Posterior vena cava (tissue), 2 donors: ENCODE results near the gene TLK1. TPM values are rescaled to one million over a fixed set of nuclear protein-coding genes. Genes with fewer than 3 reads are reported as not detected.
"Not testable (repeated sequence)": the region's sequence is repeated elsewhere in the genome, so short reads cannot be mapped to it uniquely, and the experiment has no call there.

ENCODE experiments used
- DNase-seq: peaks from one replicate; pipeline ENCODE4 v3.0.0-alpha.2; 2020; ENCODE audit warnings: low spot score
- intact Hi-C, 2 donors: fragments of 100-400 bp; cut with DNase I; formaldehyde crosslinking; loops; one replicate each; pipeline versions ENCODE4 v1.14.1 to v1.14.2; 2022 to 2023
- total RNA-seq, 2 donors: library from RNA; stranded (reverse); fragmentation: NEBNext Ultra II Directional; extraction: Animal tissue kit (Norgen Biotek cat#: 25700); gene quantifications; one replicate each; pipeline ENCODE4 v1.2.1, GENCODE V29; 2021
- donor health status: DM: yes; HTN: yes; CAD: no.
- donor health status: DM: yes; HTN: yes; CAD: no.

The TLK1 gene
- total RNA-seq, 2 donors from 2014 or later: 48.6 to 55.3 TPM

GRCh38 chr2:171173087-171173486 lies 12.4 kb upstream of the TLK1 start:
- intact Hi-C loops: no loop called here
- no peak for DNase-seq

- DNase-seq: no peak
- intact Hi-C loops: no loop called here
Observed at GRCh38 chr2:171171808-171172207, 11.1 kb upstream of the TLK1 start.

GRCh38 chr2:171169839-171170238 lies 9.1 kb upstream of the TLK1 start:
- DNase-seq: no peak
- intact Hi-C loops: loop anchor here in 1 of 2 donors (10.0 kb wide), 1 partner anchor 245 kb away; no protein-coding TSS in a partner anchor

GRCh38 chr2:171169333-171169732 lies 8.6 kb upstream of the TLK1 start:
- intact Hi-C loops: loop anchor here in 1 of 2 donors (10.0 kb wide), 1 partner anchor 245 kb away; no protein-coding TSS in a partner anchor
- DNase-seq: no peak

GRCh38 chr2:171167352-171167997 lies 6.8 kb upstream of the TLK1 start:
- no peak for DNase-seq
- intact Hi-C loops: loop anchor here in 1 of 2 donors (10.0 kb wide), 1 partner anchor 247 kb away; no protein-coding TSS in a partner anchor

- intact Hi-C loops: loop anchor here in 1 of 2 donors (10.0 kb wide), 1 partner anchor 248 kb away; no protein-coding TSS in a partner anchor
Observed at GRCh38 chr2:171166328-171166983, 5.8 kb upstream of the TLK1 start.

GRCh38 chr2:171165967-171166327 lies 5.3 kb upstream of the TLK1 start:
- no peak for DNase-seq
- intact Hi-C loops: loop anchor here in 1 of 2 donors (10.0 kb wide), 1 partner anchor 249 kb away; no protein-coding TSS in a partner anchor

More at GRCh38 chr2:171166328-171166983, 5.8 kb upstream of the TLK1 start:
- no peak for DNase-seq

- DNase-seq: no peak
- intact Hi-C loops: loop anchor here in 1 of 2 donors (5.0 to 10.0 kb wide), 2 partner anchors 191 to 252 kb away; no protein-coding TSS in a partner anchor
Observed at GRCh38 chr2:171163261-171163660, 2.6 kb upstream of the TLK1 start.

GRCh38 chr2:171162522-171163197 lies 2.0 kb upstream of the TLK1 start:
- DNase-seq: not testable (repeated sequence)
- intact Hi-C loops: loop anchor here in 1 of 2 donors (5.0 to 10.0 kb wide), 2 partner anchors 190 to 252 kb away; no protein-coding TSS in a partner anchor

- intact Hi-C loops: loop anchor here in 1 of 2 donors (5.0 to 10.0 kb wide), 2 partner anchors 189 to 254 kb away; no protein-coding TSS in a partner anchor
- DNase-seq: peak; percentile 90
Observed at GRCh38 chr2:171160956-171161740, 455 bp upstream of the TLK1 start.

- intact Hi-C loops: loop anchor here in 1 of 2 donors (5.0 to 10.0 kb wide), 2 partner anchors 187 to 255 kb away; no protein-coding TSS in a partner anchor
- peak; percentile 86 for DNase-seq
Observed at GRCh38 chr2:171159372-171160118, 1.1 kb downstream of the TLK1 start.

GRCh38 chr2:171158790-171159371 lies 1.8 kb downstream of the TLK1 start:
- no peak for DNase-seq
- intact Hi-C loops: no loop called here

- no peak for DNase-seq
- intact Hi-C loops: no loop called here
Observed at GRCh38 chr2:171158036-171158789, 2.5 kb downstream of the TLK1 start.

- DNase-seq: no peak
- intact Hi-C loops: no loop called here
Observed at GRCh38 chr2:171157109-171157500, 3.6 kb downstream of the TLK1 start.

- no peak for DNase-seq
- intact Hi-C loops: no loop called here
Observed at GRCh38 chr2:171154348-171154747, 6.3 kb downstream of the TLK1 start.

- intact Hi-C loops: no loop called here
- peak; percentile 28 for DNase-seq
Observed at GRCh38 chr2:171150694-171151285, 9.9 kb downstream of the TLK1 start.
